ENCODE data around the gene LAP3. TPM values are rescaled to one million over a fixed set of nuclear protein-coding genes. Genes with fewer than 3 reads are reported as not detected.

LAP3 gene
- total RNA-seq, 6 donors from 2014 or later = 70.0 to 116 (median 94.3) TPM

DNA sequence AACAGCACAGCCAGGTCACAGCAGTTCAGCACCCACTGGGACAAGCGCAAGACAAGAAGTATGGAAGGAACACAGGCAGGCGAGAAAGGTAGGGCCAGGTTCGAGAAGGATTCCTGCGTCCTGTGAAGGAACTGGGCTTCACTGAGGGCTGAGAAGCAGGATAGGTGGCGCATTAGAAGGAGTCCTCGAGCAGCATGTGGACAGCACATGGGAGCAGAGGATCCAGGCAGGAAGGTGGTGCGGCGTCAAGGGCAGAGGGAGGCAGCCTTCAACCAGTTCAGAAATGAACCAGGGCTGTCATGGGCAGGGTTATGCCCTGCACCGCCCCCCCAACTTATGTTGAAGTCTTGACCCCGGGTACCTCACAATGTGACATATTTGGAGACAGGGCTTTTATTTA lies 30.8 kb upstream of the LAP3 start:
- H3K36me3 ChIP-seq = no peaks in the 10 kb centered on the region
- ATAC-seq (ENCODE audit: low FRiP score in 2 of 2) (no peak), DNase-seq (no peak)
- TF ChIP-seq POLR2A (IDR thresholded peaks at IDR 0.05) (no peak), EP300 (IDR thresholded peaks at IDR 0.05) (no peak), POLR2AphosphoS5 (IDR thresholded peaks at IDR 0.05) (no peak)
- TF ChIP-seq, protein P1, sequence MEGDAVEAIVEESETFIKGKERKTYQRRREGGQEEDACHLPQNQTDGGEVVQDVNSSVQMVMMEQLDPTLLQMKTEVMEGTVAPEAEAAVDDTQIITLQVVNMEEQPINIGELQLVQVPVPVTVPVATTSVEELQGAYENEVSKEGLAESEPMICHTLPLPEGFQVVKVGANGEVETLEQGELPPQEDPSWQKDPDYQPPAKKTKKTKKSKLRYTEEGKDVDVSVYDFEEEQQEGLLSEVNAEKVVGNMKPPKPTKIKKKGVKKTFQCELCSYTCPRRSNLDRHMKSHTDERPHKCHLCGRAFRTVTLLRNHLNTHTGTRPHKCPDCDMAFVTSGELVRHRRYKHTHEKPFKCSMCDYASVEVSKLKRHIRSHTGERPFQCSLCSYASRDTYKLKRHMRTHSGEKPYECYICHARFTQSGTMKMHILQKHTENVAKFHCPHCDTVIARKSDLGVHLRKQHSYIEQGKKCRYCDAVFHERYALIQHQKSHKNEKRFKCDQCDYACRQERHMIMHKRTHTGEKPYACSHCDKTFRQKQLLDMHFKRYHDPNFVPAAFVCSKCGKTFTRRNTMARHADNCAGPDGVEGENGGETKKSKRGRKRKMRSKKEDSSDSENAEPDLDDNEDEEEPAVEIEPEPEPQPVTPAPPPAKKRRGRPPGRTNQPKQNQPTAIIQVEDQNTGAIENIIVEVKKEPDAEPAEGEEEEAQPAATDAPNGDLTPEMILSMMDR (IDR thresholded peaks at IDR 0.05) = no peak
- H3K4me3 ChIP-seq = no peak overlapping the region
- H3K4me1 ChIP-seq = peaks cover 0 to 6% (median 0%) of the 10 kb centered on the region in 4 donors
- WGBS, 2 donors = 88 to 96% methylated on average over 9 of the region's 10 CpGs
- H3K27me3 ChIP-seq = no peaks in the 10 kb centered on the region
- no peak overlapping the region for H3K27ac ChIP-seq
- no peaks in the 10 kb centered on the region for H3K9me3 ChIP-seq

DNA sequence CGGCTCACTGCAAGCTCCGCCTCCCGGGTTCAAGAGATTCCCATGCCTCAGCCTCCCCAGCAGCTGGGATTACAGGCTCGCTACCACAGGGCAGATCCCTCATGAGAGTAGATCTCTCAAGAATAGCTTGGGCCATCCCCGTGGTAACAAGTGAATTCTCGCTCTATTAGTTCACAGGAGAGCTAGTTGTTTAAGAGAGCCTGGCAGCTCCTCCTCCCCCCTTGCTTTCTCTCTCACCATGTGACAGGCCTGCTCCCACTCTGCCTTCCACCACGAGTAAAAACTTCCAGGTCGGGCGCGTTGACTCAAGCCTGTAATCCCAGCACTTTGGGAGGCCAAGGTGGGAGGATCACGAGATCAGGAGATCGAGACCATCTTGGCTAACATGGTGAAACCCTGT lies 30.3 kb upstream of the LAP3 start:
- Histone ChIP-seq H3K36me3 (no peaks in the 10 kb centered on the region), H3K4me1 (peaks cover 0 to 6% (median 0%) of the 10 kb centered on the region in 4 donors), H3K9me3 (no peaks in the 10 kb centered on the region), H3K4me3 (no peak overlapping the region), H3K27ac (no peak overlapping the region), H3K27me3 (no peaks in the 10 kb centered on the region)
- DNase-seq (no peak), ATAC-seq (ENCODE audit: low FRiP score in 2 of 2) (no peak)
- WGBS, 2 donors = 88 to 89% methylated on average over 12 of the region's 12 CpGs
- TF ChIP-seq, protein P1 (IDR thresholded peaks at IDR 0.05) = no peak
- TF ChIP-seq EP300 (IDR thresholded peaks at IDR 0.05) = no peak
- TF ChIP-seq POLR2A (IDR thresholded peaks at IDR 0.05) = no peak
- TF ChIP-seq POLR2AphosphoS5 (IDR thresholded peaks at IDR 0.05) = no peak

- no peaks in the 10 kb centered on the region for H3K9me3 ChIP-seq
- H3K27ac ChIP-seq = no peak overlapping the region
- 95 to 97% methylated on average over 3 of the region's 3 CpGs for WGBS, 2 donors
- no peak for ATAC-seq (ENCODE audit: low FRiP score in 2 of 2)
- H3K4me1 ChIP-seq = no peaks in the 10 kb centered on the region
- DNase-seq = no peak
- no peaks in the 10 kb centered on the region for H3K36me3 ChIP-seq
- H3K4me3 ChIP-seq = no peak overlapping the region
- TF ChIP-seq POLR2AphosphoS5 (IDR thresholded peaks at IDR 0.05) (no peak), POLR2A (IDR thresholded peaks at IDR 0.05) (no peak), EP300 (IDR thresholded peaks at IDR 0.05) (no peak)
- TF ChIP-seq, protein P1 (IDR thresholded peaks at IDR 0.05) = no peak
- H3K27me3 ChIP-seq = no peaks in the 10 kb centered on the region
Observed at GRCh38 chr4:17550549-17550948, 26.4 kb upstream of the LAP3 start.

DNA sequence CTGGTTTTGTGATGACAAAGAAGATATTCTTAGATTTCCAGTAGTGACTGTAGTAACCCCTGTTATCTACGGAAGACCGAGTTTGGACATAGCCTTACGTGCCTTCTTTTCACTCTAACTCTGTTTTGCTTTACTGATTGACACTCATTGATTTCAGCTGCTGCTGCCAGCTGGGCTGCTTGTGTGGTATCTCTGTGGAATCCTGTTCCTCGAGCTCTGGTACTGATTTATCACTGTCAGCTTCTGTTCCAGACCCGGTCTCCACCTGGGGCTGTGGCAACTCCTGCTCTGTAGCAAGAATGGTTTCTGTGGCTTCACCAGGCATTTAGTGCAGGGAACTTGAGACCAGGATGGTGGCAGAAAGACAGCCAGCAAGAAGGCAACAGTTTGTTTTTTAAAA lies 24.6 kb upstream of the LAP3 start:
- no peaks in the 10 kb centered on the region for H3K9me3 ChIP-seq
- TF ChIP-seq EP300 (IDR thresholded peaks at IDR 0.05) (no peak), POLR2AphosphoS5 (IDR thresholded peaks at IDR 0.05) (no peak), POLR2A (IDR thresholded peaks at IDR 0.05) (no peak)
- TF ChIP-seq, protein P1 (IDR thresholded peaks at IDR 0.05) = no peak
- H3K27me3 ChIP-seq = no peaks in the 10 kb centered on the region
- no peak overlapping the region for H3K4me3 ChIP-seq
- WGBS, 2 donors = 52 to 68% methylated on average over 5 of the region's 5 CpGs
- no peaks in the 10 kb centered on the region for H3K4me1 ChIP-seq
- no peak overlapping the region for H3K27ac ChIP-seq
- ATAC-seq (ENCODE audit: low FRiP score in 2 of 2) (no peak), DNase-seq (no peak)
- H3K36me3 ChIP-seq = no peaks in the 10 kb centered on the region

DNA sequence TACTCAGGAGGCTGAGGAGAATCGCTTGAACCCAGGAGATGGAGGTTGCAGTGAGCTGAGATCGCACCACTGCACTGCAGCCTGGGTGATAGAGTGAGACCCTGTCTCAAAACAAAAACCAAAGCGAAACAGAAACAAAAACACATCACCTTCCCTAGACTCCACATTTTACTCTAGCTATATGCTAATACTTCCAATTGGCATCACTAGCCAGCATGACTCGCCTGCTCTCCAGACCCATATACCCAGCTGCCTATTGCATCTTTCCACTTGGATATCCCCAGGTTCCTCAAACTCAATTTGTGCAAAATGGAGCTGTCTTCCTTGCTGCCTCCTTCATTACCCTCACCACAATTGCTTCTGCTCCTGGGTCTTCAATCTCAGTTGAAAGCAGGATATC lies 22.4 kb upstream of the LAP3 start:
- no peaks in the 10 kb centered on the region for H3K4me1 ChIP-seq
- H3K27ac ChIP-seq = no peak overlapping the region
- 70 to 76% methylated on average over 4 of the region's 4 CpGs for WGBS, 2 donors
- no peaks in the 10 kb centered on the region for H3K36me3 ChIP-seq
- DNase-seq = no peak
- no peak overlapping the region for H3K4me3 ChIP-seq
- ATAC-seq (ENCODE audit: low FRiP score in 2 of 2) = no peak
- TF ChIP-seq POLR2AphosphoS5 (IDR thresholded peaks at IDR 0.05) = no peak
- no peak for TF ChIP-seq EP300 (IDR thresholded peaks at IDR 0.05)
- TF ChIP-seq, protein P1 (IDR thresholded peaks at IDR 0.05) = no peak
- no peak for TF ChIP-seq POLR2A (IDR thresholded peaks at IDR 0.05)
- H3K27me3 ChIP-seq = no peaks in the 10 kb centered on the region
- no peaks in the 10 kb centered on the region for H3K9me3 ChIP-seq

Data from upper lobe of left lung (tissue), 6 donors.